AG10803 (cell line): Measurements from ENCODE around the gene SLC22A24.
"Not testable (repeated sequence)": the region's sequence is repeated elsewhere in the genome, so short reads cannot be mapped to it uniquely, and the experiment has no call there.

Experiments
- DNase-seq: peaks from one replicate; pipeline ENCODE4 v3.0.0; 2010; ENCODE audit warnings: low read depth
- H3K4me3 ChIP-seq: 2 replicates; pipeline ENCODE4 v1.5.1; 2011; ENCODE audit warnings: mild to moderate bottlenecking, low read length, control low read depth
- TF ChIP-seq, protein P1 (sequence below): conservative IDR thresholded peaks from 2 replicates; pipeline ENCODE4 v1.5.1; 2011; ENCODE audit warnings: mild to moderate bottlenecking, low read length, control low read depth, inconsistent platforms

SLC22A24 gene

DNA sequence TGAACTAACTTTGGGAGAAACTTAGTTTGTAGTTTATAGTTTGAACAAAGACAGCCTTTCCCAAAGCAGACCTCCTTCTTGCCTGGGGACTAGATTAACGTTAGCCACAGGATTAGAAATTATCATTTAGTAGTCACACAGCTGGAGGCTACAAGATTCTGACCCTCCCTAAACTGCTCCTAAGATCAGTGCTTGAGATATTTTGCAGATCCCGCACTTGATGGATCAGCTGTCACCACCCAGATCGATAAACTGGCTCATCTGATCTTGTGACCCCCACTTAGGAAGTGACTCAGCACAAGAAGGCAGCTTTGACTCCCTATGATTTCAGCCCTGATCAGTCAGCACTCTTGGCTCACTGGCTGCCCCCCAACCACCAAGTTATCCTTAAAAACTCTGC is 1.6 kb downstream of the SLC22A24 start:
- H3K4me3 ChIP-seq: no peak overlapping the region
- TF ChIP-seq, protein P1, sequence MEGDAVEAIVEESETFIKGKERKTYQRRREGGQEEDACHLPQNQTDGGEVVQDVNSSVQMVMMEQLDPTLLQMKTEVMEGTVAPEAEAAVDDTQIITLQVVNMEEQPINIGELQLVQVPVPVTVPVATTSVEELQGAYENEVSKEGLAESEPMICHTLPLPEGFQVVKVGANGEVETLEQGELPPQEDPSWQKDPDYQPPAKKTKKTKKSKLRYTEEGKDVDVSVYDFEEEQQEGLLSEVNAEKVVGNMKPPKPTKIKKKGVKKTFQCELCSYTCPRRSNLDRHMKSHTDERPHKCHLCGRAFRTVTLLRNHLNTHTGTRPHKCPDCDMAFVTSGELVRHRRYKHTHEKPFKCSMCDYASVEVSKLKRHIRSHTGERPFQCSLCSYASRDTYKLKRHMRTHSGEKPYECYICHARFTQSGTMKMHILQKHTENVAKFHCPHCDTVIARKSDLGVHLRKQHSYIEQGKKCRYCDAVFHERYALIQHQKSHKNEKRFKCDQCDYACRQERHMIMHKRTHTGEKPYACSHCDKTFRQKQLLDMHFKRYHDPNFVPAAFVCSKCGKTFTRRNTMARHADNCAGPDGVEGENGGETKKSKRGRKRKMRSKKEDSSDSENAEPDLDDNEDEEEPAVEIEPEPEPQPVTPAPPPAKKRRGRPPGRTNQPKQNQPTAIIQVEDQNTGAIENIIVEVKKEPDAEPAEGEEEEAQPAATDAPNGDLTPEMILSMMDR: no peak
- DNase-seq: no peak

- no peak for DNase-seq
- TF ChIP-seq, protein P1: no peak
- H3K4me3 ChIP-seq: no peak overlapping the region
These were observed 10.8 kb downstream of the SLC22A24 start for GRCh38 chr11:63132985-63133775.

- DNase-seq: no peak
- no peak overlapping the region for H3K4me3 ChIP-seq
- TF ChIP-seq, protein P1: no peak
These were observed 44.5 kb downstream of the SLC22A24 start for GRCh38 chr11:63099555-63099954.

DNA sequence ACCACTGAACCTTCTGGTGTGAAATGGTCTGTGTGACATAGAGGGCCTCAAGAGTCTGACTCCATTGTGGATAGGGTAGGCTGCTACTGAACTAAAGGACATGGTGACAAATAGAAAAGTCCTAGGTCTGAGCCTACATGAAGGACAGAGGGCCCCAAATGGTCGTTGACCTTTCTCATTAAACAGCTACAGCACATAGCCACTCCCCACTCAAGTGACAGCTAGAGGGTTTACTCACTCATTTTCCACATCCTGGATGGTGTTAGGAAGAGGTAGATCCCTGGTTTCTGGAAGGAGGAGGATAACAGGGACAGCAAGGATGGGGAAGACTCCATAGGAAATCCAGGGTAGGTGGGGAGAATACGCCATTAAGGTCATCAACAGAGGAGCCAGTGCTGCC is 63.3 kb downstream of the SLC22A24 start:
- no peak overlapping the region for H3K4me3 ChIP-seq
- no peak for DNase-seq
- TF ChIP-seq, protein P1: no peak

- not testable (repeated sequence) for DNase-seq, H3K4me3 ChIP-seq
These were observed 97.8 kb downstream of the SLC22A24 start for GRCh38 chr11:63046203-63046602.

DNA sequence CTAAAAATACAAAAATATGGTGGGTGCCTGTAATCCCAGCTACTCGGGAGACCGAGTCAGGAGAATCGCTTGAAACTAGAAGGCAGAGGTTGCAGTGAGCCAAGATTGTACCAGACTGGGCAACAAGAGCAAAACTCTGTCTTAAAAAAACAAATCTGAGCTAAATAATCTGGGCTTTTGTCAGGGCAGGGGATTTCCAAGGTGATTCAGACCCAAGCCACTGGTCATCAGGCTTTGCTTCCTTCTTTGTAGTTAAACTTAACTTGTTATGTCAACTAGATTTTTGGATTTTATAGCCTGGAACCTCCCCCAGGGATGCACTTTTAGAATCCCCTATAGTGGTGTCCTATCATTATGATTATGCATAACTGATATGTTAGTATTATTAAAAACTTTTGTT is 101.4 kb downstream of the SLC22A24 start:
- no peak overlapping the region for H3K4me3 ChIP-seq
- DNase-seq: no peak
- TF ChIP-seq, protein P1: no peak

DNA sequence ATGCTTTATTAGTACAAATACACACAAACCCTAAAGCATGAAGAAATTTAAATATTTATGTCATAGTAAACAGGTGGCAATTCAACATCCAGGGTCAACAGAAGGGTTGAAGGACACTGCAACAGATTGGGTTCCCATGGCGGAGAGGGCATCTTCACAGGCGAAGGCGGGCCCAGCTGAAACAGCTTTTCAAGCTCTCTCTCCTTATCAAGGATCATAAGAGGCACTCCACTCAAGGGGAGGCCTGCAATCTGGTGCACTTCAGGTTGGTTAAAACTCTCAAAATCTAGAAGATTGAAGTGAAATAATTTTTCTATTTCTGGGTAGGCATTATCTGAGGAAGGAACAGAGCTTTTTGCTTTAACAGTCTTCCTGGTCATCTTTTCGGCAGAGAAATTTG is 111.6 kb downstream of the SLC22A24 start:
- no peak for DNase-seq
- no peak overlapping the region for H3K4me3 ChIP-seq
- TF ChIP-seq, protein P1: no peak
